PC-3 (cell line): ENCODE data around the gene MRPL46. TPM values are rescaled to one million over a fixed set of nuclear protein-coding genes. Genes with fewer than 3 reads are reported as not detected.

ENCODE experiments used
- ATAC-seq: fragments of 200-7000 bp; cut with Tn5 transposase; 2 replicates; pipeline ENCODE4 v1.9.1; 2020; ENCODE audit warnings: mild to moderate bottlenecking, moderate library complexity
- Bru-seq: library from RNA; stranded (reverse); fragments of 400-500 nt; gene quantifications from one replicate; lab custom pipeline; 2021; lab: Mats Ljungman, UMichigan
- BruChase-seq, 2 experiments: library from RNA; stranded (reverse); fragments of 400-500 nt; gene quantifications; one replicate each; lab custom pipeline; 2021; lab: Mats Ljungman, UMichigan
- BruUV-seq: library from RNA; stranded (reverse); fragments of 400-500 nt; replicated peaks from 2 replicates; lab custom pipeline; 2021; lab: Mats Ljungman, UMichigan
- CTCF ChIA-PET: fragments of 300-600 bp; sonication (Branson Sonifier 250); formaldehyde crosslinking; loops from one replicate; lab custom pipeline; 2022; ENCODE audit warnings: antibody characterized with exemption; lab: Charles Lee
- POLR2A ChIA-PET: fragments of 300-600 bp; sonication (Branson Sonifier 250); formaldehyde crosslinking; loops from one replicate; lab custom pipeline; 2022; ENCODE audit warnings: antibody characterized with exemption; ENCODE audit not compliant: unreplicated experiment; lab: Charles Lee
- DNase-seq: peaks from one replicate; pipeline ENCODE4 v3.0.0-alpha.2; 2015
- H2AFZ ChIP-seq: fragments of 300-600 bp; sonication (generic); 2 replicates; pipeline ENCODE4 v1.6.0; 2016; ENCODE audit warnings: antibody characterized with exemption, low read length
- H3F3A ChIP-seq: fragments of 300-600 bp; sonication (generic); one replicate; pipeline ENCODE4 v1.6.0; 2017; ENCODE audit warnings: antibody characterized with exemption, low read length, control low read depth, mild to moderate bottlenecking; ENCODE audit not compliant: unreplicated experiment
- H3K27ac ChIP-seq: fragments of 300-600 bp; sonication (generic); 2 replicates; pipeline ENCODE4 v1.5.1; 2016; ENCODE audit warnings: mild to moderate bottlenecking, low read length
- H3K27me3 ChIP-seq: fragments of 300-600 bp; sonication (generic); 2 replicates; pipeline ENCODE4 v1.6.1; 2016; ENCODE audit warnings: low read length, mixed read lengths
- H3K36me3 ChIP-seq: fragments of 300-600 bp; sonication (generic); 2 replicates; pipeline ENCODE4 v1.6.1; 2016; ENCODE audit warnings: low read depth, mixed run types, low read length, mixed read lengths
- H3K4me1 ChIP-seq: fragments of 300-600 bp; sonication (generic); 2 replicates; pipeline ENCODE4 v1.5.1; 2016; ENCODE audit warnings: low read length; ENCODE audit not compliant: insufficient read depth
- H3K4me2 ChIP-seq: fragments of 300-600 bp; sonication (generic); 2 replicates; pipeline ENCODE4 v1.6.0; 2016; ENCODE audit warnings: low read length
- H3K4me3 ChIP-seq: fragments of 300-600 bp; sonication (generic); 2 replicates; pipeline ENCODE4 v1.5.1; 2016; ENCODE audit warnings: mild to moderate bottlenecking, low read length, mixed read lengths
- H3K79me2 ChIP-seq: fragments of 300-600 bp; sonication (generic); 2 replicates; pipeline ENCODE4 v1.6.1; 2017; ENCODE audit warnings: low read length, mixed read lengths
- H3K9ac ChIP-seq: fragments of 300-600 bp; sonication (generic); 2 replicates; pipeline ENCODE4 v1.6.0; 2016; ENCODE audit warnings: mild to moderate bottlenecking, low read length
- H3K9me2 ChIP-seq: fragments of 300-600 bp; sonication (generic); replicated peaks from 2 replicates; pipeline ENCODE4 v1.6.1; 2016; ENCODE audit warnings: mixed run types, low read length, mixed read lengths
- H3K9me3 ChIP-seq: fragments of 300-600 bp; sonication (generic); 2 replicates; pipeline ENCODE4 v1.6.1; 2016; ENCODE audit warnings: low read length, mixed read lengths
- H4K20me1 ChIP-seq: fragments of 300-600 bp; sonication (generic); 2 replicates; pipeline ENCODE4 v1.6.1; 2016; ENCODE audit warnings: low read length, mixed read lengths
- CTCF ChIP-seq: fragments of 300-600 bp; sonication (generic); conservative IDR thresholded peaks from 2 replicates; pipeline ENCODE4 v1.5.1; 2017; ENCODE audit warnings: antibody characterized with exemption, low read depth, mild to moderate bottlenecking, low read length
- EZH2 ChIP-seq: fragments of 300-600 bp; sonication (generic); IDR thresholded peaks from one replicate; pipeline ENCODE4 v1.6.1; 2017; ENCODE audit warnings: antibody characterized with exemption, mild to moderate bottlenecking, low read length; ENCODE audit not compliant: unreplicated experiment
- EZH2phosphoT487 ChIP-seq: fragments of 300-600 bp; sonication (generic); IDR thresholded peaks from 2 replicates; pipeline ENCODE4 v1.6.1; 2018; ENCODE audit warnings: mild to moderate bottlenecking, antibody characterized with exemption, low read length, borderline replicate concordance
- intact Hi-C: fragments of 100-400 bp; cut with micrococcal nuclease; formaldehyde crosslinking; loops from 2 replicates; pipeline ENCODE4 v1.9.0; 2023
- long read RNA-seq: library from polyadenylated mRNA; unstranded; transcript quantifications from one replicate; pipeline ENCODE4 v2.0.0, GENCODE V29; 2021; ENCODE audit not compliant: unreplicated experiment
- total RNA-seq: library from RNA; depleted of rRNA; stranded (reverse); fragments of >200 nt; gene quantifications from 2 replicates; pipeline ENCODE4 v1.2.3, GENCODE V29; 2014; rRNA removed

Gene MRPL46
- total RNA-seq (33.9 and 42.7 TPM in 2 replicates), Bru-seq, nascent RNA (percentile 87 among the genes with signal in this experiment), BruChase-seq, experiment 1, labeled RNA remaining after a 6-hour chase (percentile 83 among the genes with signal in this experiment), BruChase-seq, experiment 2, labeled RNA remaining after a 2-hour chase (percentile 84 among the genes with signal in this experiment)
- long read RNA-seq, transcript MRPL46-201 (4 exons, 1,019 nt), result major isoform, 37 of 45 reads
- long read RNA-seq, partial matches to known transcripts, result 1 of 45 reads
- long read RNA-seq, other reads (novel, unspliced or antisense), result 6 of 45 reads

GRCh38 chr15:88467073-88467934 is at the start of gene MRPL46, which contains the start of gene MRPS11:
MRPL46 (minus strand) TSS chr15:88467388; CDS start chr15:88467377, 11 bp downstream.
MRPS11 (plus strand) TSS chr15:88467708; CDS start chr15:88467718, 10 bp downstream.
- Histone ChIP-seq H3K79me2 (peaks cover 67% of the 10 kb centered on the region), H3K36me3 (peaks cover 24% of the 10 kb centered on the region; the same call in 1 of the 2 replicates), H3K9me2 (no peaks in the 10 kb centered on the region), H3K27me3 (no peaks in the 10 kb centered on the region), H3K4me2 (peak within 1 kb of the TSS; percentile 91), H3K27ac (peak within 1 kb of the TSS; percentile 73), H3K9ac (peak within 1 kb of the TSS; percentile 91), H3K4me1 (peaks cover 21% of the 10 kb centered on the region), H3K9me3 (no peaks in the 10 kb centered on the region), H2AFZ (peak within 1 kb of the TSS; percentile 84), H3K4me3 (peak within 1 kb of the TSS; percentile 91), H4K20me1 (no peaks in the 10 kb centered on the region), H3F3A (no peaks in the 10 kb centered on the region)
- ChIA-PET POLR2A (no interaction called here), CTCF (interaction anchor here (0.6 to 0.8 kb wide), 2 partner anchors 45 to 157 kb away, joined by 3 to 5 read pairs; no protein-coding TSS in a partner anchor)
- intact Hi-C loops, result loop anchor here (5.0 kb wide), 1 partner anchor 80 kb away; the partner anchor contains the start of gene DET1
- ATAC-seq (peak; percentile 86), DNase-seq (peak; percentile 86)
- TF ChIP-seq EZH2phosphoT487 (no peak), EZH2 (no peak), CTCF (no peak)
- no TSS peak for BruUV-seq

GRCh38 chr15:88513195-88513594 is 46.0 kb upstream of the MRPL46 start:
- intact Hi-C loops, result no loop called here
- no peak overlapping the region for H3K4me2 ChIP-seq
- ATAC-seq, result peak; percentile 93

More at GRCh38 chr15:88513195-88513594, 46.0 kb upstream of the MRPL46 start:
- CTCF ChIA-PET, result interaction anchor here (0.7 kb wide), 1 partner anchor 46 kb away, joined by 5 read pairs; the partner anchor contains the start of genes MRPL46 and MRPS11
- Histone ChIP-seq H3F3A (no peaks in the 10 kb centered on the region), H2AFZ (no peak overlapping the region), H3K4me3 (no peak overlapping the region), H3K79me2 (no peaks in the 10 kb centered on the region), H3K36me3 (no peaks in the 10 kb centered on the region), H3K9me2 (no peaks in the 10 kb centered on the region), H3K27me3 (no peaks in the 10 kb centered on the region), H3K9me3 (no peaks in the 10 kb centered on the region), H3K9ac (no peak overlapping the region), H4K20me1 (no peaks in the 10 kb centered on the region), H3K4me1 (peaks cover 6% of the 10 kb centered on the region; the same call in 1 of the 2 replicates), H3K27ac (no peak overlapping the region)
- POLR2A ChIA-PET, result no interaction called here
- BruUV-seq, result no TSS peak
- DNase-seq, result peak; percentile 51
- TF ChIP-seq CTCF (no peak), EZH2phosphoT487 (no peak), EZH2 (no peak)
